RWPE1 (cell line): Measurements from ENCODE around the gene GNAS-AS1.

Source experiments
- CTCF ChIA-PET: fragments of 350-600 bp; sonication (Branson Sonifier 250); formaldehyde crosslinking; extraction: SDS; loops from one replicate; lab custom pipeline; 2021; lab: Yijun Ruan, JAX
- POLR2A ChIA-PET: fragments of 400-600 bp; formaldehyde crosslinking; extraction: SDS; loops from one replicate; lab custom pipeline; 2020; ENCODE audit warnings: antibody characterized with exemption; ENCODE audit not compliant: low non-redundant PET; lab: Yijun Ruan, JAX
- DNase-seq: peaks from one replicate; pipeline ENCODE4 v3.0.0; 2012; ENCODE audit warnings: low spot score
- H3K27ac ChIP-seq: fragments of 450-650 bp; 2 replicates; pipeline ENCODE4 v1.5.1; 2017
- CTCF ChIP-seq: fragments of 450-650 bp; conservative IDR thresholded peaks from 2 replicates; pipeline ENCODE4 v1.5.1; 2017; ENCODE audit warnings: low read depth, mild to moderate bottlenecking

The GNAS-AS1 gene

DNA sequence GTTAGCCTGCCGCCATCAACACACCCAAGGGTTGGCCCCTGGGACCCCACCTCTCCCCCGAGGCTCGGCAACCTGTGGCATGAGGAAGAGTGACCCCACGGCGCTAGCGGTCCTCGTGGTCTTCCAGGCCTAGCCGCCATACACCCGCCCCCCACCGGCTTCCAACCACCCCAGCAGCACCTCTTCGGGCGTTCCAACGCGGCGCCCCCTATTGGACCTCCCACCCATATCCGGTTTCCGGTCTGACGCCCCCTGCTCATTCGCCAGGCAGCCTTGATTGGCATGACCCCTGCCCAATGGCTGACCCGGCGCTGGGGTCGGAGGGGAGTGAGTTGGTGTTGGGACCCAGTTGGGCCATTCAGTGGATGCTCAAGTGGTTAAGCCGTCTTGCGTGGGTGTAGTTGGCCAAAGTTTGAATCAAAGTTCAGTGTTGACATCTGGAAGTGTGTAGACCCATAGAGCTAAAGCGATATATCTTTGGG, at the start of gene GNAS-AS1:
Gene GNAS-AS1 (minus strand): TSS at position 210 of the 482 bp plus-strand sequence.
- CTCF ChIA-PET, result interaction anchor here (0.6 to 1.6 kb wide), 3 partner anchors 616 to 1319 kb away, joined by 3 to 8 read pairs (median 3); no protein-coding TSS in a partner anchor
- POLR2A ChIA-PET, result no interaction called here
- DNase-seq, result peak; percentile 100
- no peak for TF ChIP-seq CTCF
- H3K27ac ChIP-seq, result no peak within 1 kb of the TSS

- H3K27ac ChIP-seq, result no peak overlapping the region
- no peak for TF ChIP-seq CTCF
- ChIA-PET CTCF (no interaction called here), POLR2A (interaction anchor here (1.1 kb wide), 1 partner anchor 143 kb away, joined by 5 read pairs; the partner anchor contains the start of gene PRELID3B)
- no peak for DNase-seq
Observed at GRCh38 chr20:58900397-58900796, 49.7 kb upstream of the GNAS-AS1 start.

- H3K27ac ChIP-seq, result no peak overlapping the region
- DNase-seq, result no peak
- POLR2A ChIA-PET, result no interaction called here
- no peak for TF ChIP-seq CTCF
- CTCF ChIA-PET, result no interaction called here
Observed at GRCh38 chr20:58899512-58899911, 48.8 kb upstream of the GNAS-AS1 start.

- TF ChIP-seq CTCF, result no peak
- ChIA-PET CTCF (interaction anchor here (1.2 kb wide), 1 partner anchor 324 kb away, joined by 4 read pairs; no protein-coding TSS in a partner anchor), POLR2A (interaction anchor here (0.6 kb wide), 1 partner anchor 88 kb away, joined by 4 read pairs; no protein-coding TSS in a partner anchor)
- DNase-seq, result no peak
- no peak overlapping the region for H3K27ac ChIP-seq
Observed at GRCh38 chr20:58898629-58899408, 48.1 kb upstream of the GNAS-AS1 start.

GRCh38 chr20:58897488-58897887, 46.8 kb upstream of the GNAS-AS1 start:
- no peak for DNase-seq
- ChIA-PET POLR2A (no interaction called here), CTCF (interaction anchor here (1.2 kb wide), 1 partner anchor 326 kb away, joined by 4 read pairs; no protein-coding TSS in a partner anchor)
- H3K27ac ChIP-seq, result no peak overlapping the region
- no peak for TF ChIP-seq CTCF

DNA sequence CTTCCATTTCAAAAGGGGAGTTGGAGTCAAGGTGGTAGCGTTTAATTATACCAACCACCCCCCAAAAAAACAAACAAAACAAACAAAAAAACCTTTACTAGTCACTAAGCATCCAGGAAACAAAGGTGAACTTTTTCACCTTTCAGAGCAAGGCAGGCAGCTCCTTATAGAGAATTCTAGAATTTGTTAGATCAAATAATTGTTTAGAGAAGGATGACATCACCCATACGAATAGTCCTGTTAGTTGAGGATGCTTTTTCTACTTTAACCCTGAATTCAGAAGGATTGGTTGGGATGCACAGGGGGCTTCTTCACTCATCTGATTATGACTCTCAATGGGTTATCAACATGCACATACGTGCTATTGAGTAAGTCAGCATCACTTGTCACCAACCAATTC, 46.1 kb upstream of the GNAS-AS1 start:
- H3K27ac ChIP-seq, result no peak overlapping the region
- no peak for DNase-seq
- CTCF ChIA-PET, result interaction anchor here (0.6 to 0.8 kb wide), 2 partner anchors 135 to 159 kb away, joined by 3 to 4 read pairs; partner anchors contain the start of gene ATP5F1E
- no peak for TF ChIP-seq CTCF
- POLR2A ChIA-PET, result no interaction called here
